ENCODE data around the gene ENHO.

DNA sequence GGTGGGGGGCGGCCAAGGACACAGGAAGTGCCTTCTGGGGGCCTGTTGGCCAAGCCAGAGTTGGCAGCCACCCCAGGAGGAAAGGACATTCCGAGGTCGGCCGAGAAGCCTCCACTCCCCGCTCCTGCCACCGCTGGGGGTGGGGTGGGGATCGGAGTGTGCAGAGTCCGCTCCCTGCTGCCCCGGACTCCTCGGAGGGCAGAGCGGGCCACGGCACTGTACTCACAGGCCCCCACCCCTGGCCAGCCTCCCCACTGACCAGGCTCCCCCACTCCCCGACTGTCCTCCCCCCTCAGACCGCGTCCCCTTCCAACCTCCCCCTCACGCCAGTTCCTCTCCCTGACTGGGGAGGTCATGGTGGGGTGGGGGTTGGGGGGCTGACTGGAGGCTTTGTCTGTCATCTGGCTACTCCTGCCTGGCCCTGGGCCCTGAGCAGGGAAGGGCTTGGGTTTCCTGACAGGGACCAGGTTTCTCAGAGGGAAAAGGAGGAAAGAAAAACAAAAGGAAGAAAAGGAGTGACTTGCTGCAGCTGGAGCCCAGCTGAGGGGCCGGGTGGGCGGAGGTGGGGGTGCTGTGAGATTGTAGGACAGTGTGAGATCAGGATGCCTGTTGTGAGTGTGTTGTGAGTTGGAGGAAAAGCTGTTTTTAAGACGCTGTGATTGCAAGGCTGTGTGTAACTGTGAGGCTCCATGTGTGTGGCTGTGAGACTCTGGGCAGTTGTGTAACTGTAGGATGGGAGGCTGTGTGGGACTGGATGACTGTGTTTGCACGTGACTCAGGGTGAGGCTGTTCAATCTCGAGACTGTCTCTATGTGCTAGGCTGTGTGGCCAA, 37.0 kb upstream of the ENHO start:
- TF ChIP-seq RAD21 (IDR thresholded peaks at IDR 0.05; ENCODE audit: insufficient read depth, low read depth, low read length) (no peak), EGR1 (IDR thresholded peaks at IDR 0.05; ENCODE audit: borderline replicate concordance in 1 of 2, low read depth in 2 of 2, low read length in 2 of 2) (no peak)
- TF ChIP-seq, protein P1, sequence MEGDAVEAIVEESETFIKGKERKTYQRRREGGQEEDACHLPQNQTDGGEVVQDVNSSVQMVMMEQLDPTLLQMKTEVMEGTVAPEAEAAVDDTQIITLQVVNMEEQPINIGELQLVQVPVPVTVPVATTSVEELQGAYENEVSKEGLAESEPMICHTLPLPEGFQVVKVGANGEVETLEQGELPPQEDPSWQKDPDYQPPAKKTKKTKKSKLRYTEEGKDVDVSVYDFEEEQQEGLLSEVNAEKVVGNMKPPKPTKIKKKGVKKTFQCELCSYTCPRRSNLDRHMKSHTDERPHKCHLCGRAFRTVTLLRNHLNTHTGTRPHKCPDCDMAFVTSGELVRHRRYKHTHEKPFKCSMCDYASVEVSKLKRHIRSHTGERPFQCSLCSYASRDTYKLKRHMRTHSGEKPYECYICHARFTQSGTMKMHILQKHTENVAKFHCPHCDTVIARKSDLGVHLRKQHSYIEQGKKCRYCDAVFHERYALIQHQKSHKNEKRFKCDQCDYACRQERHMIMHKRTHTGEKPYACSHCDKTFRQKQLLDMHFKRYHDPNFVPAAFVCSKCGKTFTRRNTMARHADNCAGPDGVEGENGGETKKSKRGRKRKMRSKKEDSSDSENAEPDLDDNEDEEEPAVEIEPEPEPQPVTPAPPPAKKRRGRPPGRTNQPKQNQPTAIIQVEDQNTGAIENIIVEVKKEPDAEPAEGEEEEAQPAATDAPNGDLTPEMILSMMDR (IDR thresholded peaks at IDR 0.05 in 2 of 3, conservative IDR thresholded peaks at IDR 0.05 in 1 of 3; ENCODE audit: control insufficient read depth in 2 of 3, extremely low read depth in 1 of 3, insufficient read depth in 1 of 3, low read depth in 3 of 3, low read length in 3 of 3): no peak

Data from GM12878 (cell line).